ENCODE measurements around the gene EARS2. TPM values are rescaled to one million over a fixed set of nuclear protein-coding genes. Genes with fewer than 3 reads are reported as not detected.
"Not testable (repeated sequence)": the region's sequence is repeated elsewhere in the genome, so short reads cannot be mapped to it uniquely, and the experiment has no call there.

The EARS2 gene
- polyA plus RNA-seq, 4 donors: 20.4 to 28.6 (median 25.7) TPM

DNA sequence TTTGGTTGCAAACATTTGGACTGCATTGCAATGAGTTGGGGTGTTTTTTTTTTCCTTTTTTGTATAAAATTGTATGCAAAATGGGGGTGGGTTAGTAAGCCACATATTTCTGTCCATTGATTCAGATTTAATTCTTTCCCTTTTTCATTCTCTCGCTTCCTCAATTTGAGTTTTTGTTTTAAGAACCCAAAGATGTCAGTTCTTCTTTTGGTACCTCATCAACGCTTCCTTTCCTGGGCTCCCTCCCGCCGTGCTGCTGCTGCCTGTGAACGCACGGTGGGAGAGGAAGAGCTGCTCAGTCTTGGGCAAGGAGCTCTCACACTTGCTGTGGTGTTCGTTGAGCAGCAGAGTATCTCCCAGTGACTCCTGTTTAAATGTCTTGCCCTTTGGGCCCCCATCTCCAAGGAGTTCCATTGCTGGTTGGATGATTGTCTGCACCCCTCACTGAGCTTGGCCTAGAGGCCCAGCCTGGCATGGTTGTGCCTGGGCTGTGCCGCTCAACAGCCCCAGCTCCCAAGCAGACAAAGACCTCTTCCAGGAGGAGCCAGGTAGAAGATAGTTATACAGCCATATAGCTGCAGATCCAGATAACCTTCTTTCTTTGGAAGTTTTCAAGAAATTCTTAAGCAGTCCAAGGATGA lies 14.0 kb upstream of the EARS2 start:
- no peak for DNase-seq (ENCODE audit: low read depth in 4 of 4, low spot score in 3 of 4)

DNA sequence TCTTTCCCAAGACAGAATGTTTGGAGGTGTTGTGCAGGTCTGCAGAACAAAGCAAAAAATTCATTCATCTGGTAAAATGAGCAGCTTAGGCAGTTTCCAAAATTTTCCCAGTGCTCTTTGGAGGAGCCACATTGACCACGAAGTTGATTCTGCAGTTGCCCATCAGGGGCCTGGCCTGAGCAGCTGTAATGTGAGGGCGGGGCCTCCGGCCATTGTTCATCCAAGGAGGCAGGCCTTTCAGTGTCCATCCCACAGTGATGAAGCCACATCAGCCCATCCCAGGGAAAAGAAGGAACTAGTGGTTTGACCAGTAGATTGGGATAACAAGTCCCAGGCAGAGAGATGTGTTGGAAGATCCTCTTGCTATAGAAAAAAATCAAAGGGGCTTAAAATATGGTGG lies 10.5 kb upstream of the EARS2 start:
- no peak for DNase-seq (ENCODE audit: low read depth in 4 of 4, low spot score in 3 of 4)

DNA sequence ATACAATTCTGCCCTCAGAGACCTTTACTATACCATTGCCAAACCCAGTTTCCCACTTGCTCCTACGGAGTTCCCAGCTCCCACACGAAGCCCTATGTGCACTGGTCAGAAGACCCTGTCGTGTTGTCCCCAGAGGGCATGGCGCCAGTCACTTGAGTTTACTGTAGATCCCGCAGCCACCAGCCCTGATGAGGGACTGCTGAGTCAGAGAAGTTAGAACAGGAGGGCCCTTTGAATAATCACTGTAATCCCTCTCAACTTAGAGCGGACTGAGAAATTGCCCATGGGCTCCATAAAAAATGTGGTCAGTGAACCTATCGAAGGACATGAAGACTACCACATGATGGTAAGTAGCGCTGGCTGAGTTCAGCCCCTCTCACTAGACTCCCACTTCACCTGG lies 9.6 kb upstream of the EARS2 start:
- DNase-seq (ENCODE audit: low read depth in 4 of 4, low spot score in 3 of 4): no peak

DNA sequence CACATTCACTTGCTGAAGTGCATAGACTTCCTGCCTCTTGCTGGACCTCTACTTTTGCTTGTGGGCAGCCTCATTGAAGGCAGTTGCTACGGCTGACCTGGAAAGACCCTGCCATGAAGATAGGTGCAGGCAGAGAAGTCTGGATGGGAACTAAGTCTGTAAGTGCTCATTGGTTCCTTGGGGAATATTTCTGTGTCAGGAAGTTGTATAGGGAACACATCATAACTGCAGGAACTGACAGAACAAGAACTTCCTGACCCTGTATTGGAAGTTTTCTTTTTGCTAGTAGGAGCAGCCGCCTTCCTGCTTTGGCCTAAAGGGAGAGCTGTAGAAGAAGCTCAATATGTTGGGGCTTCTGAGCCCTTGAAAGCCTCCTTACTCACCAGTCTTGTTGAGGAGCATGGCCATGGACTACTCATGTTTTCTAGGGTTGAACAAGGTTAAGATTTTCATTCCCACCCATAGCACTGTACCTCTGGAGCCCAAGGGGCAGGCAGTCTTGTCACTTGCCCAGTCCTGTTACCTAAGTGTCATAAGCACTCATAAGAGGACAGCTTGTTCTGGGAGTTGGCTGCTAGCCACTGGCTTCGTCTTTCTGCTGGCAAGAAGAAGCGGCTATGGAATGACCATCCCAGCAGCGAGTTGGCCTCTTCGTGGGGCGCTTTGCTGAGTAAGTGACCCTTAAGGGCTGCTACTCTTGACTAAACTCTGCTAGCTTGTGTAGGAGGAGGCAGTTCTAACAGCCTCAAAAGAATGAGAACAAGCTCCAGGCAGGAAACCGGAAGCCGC lies 7.6 kb upstream of the EARS2 start:
- no peak for DNase-seq (ENCODE audit: low read depth in 4 of 4, low spot score in 3 of 4)

DNA sequence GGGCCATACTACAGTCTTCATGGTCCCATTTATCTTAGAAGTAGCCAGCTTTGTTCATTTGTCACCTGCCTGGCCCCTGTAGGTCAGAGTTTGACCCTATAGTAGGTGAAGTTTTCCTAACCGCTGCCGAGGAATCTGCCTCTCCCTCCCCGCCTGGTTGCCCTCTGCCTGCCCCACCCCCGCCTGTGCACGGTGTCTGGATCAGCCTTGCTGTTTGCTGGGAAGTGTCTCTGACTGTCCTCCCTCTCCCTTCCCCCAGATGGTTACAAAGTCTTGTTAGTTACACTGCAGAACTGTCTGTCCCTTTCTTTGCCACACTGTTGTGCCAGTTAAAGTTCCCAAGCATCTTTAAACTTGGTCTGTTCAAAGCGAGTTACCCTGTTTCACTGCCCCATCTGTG lies 6.0 kb upstream of the EARS2 start:
- DNase-seq (ENCODE audit: low read depth in 4 of 4, low spot score in 3 of 4): no peak

DNA sequence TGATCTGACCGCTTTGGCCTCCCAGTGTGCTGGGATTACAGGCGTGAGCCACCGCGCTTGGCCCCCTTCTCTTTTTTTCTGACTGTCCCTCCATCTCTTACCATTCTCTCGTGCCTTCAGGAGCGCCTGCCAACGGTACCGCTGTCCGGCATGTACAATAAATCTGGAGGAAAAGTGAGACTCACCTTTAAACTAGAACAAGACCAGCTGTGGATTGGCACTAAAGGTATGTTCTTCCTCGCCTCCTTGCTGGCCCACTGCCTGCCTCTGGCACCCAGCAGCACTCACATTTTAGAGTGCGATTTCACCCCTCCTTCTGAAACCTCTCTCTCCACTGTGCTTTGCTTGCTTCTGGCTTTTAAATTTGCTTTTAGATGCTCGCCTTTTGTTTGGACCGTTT lies 5.4 kb upstream of the EARS2 start:
- no peak for DNase-seq (ENCODE audit: low read depth in 4 of 4, low spot score in 3 of 4)

DNA sequence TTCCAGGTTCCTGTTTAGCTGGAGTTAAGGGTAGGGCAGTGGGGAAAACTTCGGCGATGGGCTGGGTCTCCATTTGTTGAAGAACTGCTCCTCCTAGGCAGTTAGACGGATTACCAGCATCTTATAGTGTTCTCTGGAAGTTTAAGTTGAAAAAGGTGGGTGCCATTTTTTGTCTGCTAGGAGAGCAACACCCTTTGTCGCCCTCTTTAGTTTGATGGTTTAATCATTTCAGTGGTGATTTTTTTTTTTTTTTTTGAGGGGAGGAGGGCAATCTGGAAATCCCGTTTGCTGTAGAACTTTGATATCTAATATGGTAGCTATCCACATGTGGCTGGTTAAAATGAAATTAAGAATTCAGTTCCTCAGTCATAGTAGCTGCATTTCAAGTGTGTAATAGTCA lies 4.4 kb upstream of the EARS2 start:
- DNase-seq (ENCODE audit: low read depth in 4 of 4, low spot score in 3 of 4): no peak

DNA sequence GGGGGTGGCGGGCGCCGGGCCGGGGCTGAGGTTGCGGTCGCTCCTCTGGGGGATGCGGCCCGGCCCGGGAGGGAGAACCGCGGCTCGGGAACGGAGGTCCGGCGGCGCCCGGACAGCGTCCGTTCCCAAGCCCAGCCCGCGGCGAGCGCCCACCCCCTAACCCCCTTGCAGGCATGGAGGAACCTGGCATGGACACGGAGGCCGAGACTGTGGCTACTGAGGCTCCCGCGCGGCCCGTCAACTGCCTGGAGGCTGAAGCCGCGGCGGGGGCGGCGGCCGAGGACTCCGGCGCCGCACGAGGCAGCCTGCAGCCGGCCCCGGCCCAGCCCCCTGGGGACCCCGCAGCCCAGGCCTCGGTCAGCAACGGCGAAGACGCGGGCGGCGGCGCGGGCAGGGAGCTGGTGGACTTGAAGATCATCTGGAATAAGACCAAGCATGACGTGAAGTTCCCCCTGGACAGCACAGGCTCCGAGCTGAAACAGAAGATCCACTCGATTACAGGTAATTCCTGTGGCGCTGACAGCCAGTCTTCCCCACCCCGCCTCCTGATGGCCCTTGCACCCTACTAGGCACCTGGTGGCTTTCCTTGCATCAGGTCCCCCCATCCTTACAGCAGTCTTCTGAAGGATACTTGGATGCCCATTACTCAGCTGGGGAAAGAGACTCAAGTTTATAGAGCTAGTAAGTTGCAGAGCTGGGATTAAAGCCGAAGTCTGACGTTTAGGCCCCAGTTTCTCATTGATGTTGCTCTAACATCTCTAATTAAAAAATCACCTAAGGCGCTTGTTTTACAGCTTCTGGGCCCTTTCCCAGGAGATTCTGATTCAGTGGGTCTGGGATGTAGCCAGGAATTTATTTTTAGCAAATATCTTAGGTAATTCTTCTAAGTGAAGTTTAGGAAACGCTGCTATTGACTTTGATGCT lies 891 bp upstream of the EARS2 start:
- DNase-seq (ENCODE audit: low read depth in 4 of 4, low spot score in 3 of 4): no peak

DNA sequence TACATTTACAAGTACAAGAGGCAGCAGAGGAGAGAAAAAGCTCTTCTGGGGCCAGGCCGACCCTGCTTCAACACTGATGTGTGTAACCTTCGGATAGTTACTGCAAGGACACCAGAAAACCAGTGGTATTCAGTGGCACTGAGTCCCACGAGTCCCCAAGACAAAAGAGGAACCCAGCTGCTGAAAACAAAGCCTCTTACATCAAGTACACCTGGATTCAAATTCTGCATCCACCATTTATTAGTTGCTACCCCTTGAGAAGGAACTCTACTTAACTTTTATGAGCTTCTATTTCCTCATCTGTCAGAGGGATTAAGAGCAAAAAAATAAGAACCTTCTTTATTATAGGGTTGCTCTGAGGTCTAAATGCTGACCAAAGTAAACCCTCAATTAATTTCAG lies 2.6 kb downstream of the EARS2 start:
- DNase-seq (ENCODE audit: low read depth in 4 of 4, low spot score in 3 of 4): no peak

DNA sequence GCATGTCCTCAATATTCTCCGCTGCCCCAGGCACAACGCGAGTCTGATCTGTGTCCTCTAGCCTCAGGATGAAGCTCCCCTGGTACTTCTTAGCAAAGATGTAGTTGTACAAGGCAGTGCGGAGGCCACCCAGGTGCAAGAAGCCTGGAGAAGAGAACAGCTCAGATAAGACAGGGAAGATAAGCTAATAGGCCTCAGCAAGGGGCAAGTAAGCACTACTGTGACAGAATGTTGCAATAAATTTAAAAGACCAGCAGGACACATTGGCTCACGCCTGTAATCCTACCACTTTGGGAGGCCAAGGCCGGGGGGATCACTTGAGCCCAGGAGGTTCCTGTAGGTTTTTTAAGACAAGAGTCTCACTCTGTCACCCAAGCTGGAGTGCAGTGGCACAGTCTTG lies 5.0 kb downstream of the EARS2 start:
- DNase-seq (ENCODE audit: low read depth in 4 of 4, low spot score in 3 of 4): no peak

DNA sequence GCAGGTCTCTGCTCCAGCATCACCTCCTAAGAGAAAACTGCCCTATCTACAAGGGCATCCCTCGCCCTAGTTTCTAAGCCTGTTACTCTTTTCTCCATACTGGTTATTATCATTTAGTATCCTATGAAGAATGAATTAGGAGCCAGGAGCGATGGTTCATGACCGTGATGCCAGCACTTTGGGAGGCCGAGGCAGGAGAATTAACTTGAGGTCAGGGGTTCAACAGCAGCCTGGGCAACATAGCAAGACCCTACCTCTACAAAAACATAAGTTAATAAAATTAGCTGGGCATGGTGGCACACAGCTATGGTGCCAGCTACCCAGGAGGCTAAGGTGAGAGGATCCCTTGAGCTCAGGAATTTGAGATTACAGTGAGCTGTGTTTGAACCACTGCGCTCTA lies 7.2 kb downstream of the EARS2 start:
- DNase-seq (ENCODE audit: low read depth in 4 of 4, low spot score in 3 of 4): no peak

DNA sequence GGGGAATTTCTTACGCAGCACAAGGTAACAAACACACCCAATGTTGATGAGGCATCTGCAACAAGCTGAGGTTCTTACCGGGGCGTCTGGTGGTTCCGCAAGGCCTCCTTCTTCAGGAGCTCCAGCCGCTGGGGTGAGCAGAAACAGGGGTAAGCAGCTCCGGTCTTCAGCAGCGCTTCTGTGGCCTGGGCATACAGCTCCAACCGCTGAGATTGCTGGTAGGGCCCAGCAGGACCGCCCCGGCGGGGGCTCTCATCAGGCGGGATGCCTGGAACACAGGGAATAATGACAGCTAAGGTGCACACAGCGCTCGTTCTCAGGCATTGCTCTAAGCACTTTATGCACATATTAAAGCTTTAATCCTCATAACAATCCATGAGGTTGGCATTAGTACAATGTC lies 12.7 kb downstream of the EARS2 start:
- no peak for DNase-seq (ENCODE audit: low read depth in 4 of 4, low spot score in 3 of 4)

DNA sequence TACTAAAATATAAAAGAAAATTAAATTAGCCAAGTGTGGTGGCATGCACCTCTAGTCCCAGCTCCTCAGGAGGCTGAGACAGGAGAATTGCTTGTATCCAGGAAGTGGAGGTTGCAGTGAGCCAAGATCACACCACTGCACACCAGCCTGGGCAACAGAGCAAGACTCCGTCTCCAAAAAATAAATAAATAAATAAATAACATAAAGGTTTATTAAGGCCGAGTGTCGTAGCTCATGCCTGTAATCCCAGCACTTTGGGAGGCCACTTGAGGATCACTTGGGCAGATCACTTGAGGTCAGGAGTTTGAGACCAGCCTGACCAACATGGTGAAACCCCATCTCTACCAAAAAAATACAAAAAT lies 16.4 kb downstream of the EARS2 start:
- not testable (repeated sequence) for DNase-seq (ENCODE audit: low read depth in 4 of 4, low spot score in 3 of 4)

DNA sequence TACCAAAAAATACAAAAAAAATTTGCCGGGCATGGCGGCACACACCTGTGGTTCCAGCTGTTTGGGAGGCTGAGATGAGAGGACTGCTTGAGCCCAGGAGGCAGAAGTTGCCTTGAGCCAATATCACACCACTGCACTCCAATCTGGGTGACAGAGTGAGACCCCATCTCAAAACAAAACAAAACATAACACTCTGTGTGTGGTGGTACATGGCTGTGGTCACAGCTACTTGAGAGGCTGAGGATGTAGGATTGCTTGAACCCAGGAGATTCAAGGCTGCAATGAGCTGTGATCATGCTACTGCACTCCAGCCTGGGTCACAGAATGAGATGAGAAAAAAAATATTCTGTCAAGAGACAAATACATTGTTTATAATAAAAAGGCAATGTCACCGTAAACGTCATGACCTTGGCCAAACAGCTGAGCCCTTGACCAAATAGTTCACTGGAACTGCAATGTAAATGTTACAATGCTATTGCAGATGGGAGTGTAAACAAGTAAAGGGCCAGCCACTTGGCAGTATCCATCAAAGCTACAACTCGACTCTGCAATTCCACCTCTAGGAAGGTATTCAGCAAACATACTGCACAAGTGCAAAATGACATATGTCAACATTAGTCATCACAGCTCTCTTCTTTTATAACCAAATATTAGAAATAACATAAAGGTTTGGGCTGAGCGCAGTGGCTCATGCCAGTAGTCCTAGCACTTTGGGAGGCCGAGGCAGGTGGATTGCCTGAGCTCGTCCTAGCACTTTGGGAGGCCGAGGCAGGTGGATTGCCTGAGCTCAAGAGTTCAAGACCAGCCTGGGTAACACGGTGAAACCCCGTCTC lies 16.9 kb downstream of the EARS2 start:
- DNase-seq (ENCODE audit: low read depth in 4 of 4, low spot score in 3 of 4): no peak

DNA sequence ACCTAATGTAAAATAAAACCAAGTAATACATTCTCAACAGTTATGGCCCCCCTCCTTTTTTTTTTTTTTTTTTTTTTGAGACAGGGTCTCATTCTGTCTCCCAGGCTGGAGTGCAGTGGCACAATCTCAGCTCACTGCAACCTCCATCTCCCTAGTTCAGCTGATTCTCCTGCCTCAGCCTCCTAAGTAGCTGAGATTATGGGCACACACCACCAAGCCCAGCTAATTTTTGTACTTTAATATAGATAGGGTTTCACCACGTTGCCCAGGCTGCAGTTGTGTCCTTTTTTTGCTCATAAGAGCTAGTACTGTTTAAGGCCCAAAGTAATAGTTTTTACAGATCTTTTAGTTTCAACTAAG lies 18.3 kb downstream of the EARS2 start:
- DNase-seq (ENCODE audit: low read depth in 4 of 4, low spot score in 3 of 4): no peak

DNA sequence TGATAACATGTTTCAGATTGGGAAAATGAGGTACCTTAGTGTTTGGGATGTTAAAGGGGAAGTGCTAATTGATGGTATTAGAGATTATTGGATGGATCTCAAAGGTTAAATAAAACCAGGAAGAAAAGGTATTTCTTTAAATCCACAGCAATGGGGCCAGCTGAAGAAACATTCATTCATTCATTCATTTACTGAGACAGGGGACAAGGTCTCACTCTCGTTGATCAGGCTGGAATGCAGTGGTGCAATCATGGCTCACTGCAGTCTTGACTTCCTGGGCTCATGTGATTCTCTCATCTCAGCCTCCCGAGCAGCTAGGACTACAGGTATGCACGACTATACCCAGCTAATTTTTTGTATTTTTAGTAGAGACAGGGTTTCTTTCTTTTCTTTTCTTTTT lies 19.8 kb downstream of the EARS2 start:
- no peak for DNase-seq (ENCODE audit: low read depth in 4 of 4, low spot score in 3 of 4)

DNA sequence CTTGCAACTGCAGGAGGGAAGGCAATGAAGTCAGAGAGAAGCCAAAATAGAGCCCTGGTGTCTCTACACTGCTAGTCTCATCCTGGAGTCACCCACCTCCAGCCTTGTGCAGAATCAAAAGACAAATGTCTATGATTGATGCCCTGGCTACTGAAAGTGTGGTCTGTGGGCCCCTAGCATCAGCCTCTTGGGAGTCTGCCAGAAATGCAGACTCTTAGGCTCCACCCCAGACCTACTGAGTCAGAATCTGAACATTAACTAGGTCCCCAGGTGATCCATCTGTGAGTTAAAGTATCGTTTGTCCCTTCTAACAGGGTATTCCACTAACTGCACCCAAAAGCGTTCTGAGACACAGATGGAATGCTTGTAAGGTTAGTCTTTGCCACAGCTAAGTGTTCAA lies 21.2 kb downstream of the EARS2 start:
- no peak for DNase-seq (ENCODE audit: low read depth in 4 of 4, low spot score in 3 of 4)

DNA sequence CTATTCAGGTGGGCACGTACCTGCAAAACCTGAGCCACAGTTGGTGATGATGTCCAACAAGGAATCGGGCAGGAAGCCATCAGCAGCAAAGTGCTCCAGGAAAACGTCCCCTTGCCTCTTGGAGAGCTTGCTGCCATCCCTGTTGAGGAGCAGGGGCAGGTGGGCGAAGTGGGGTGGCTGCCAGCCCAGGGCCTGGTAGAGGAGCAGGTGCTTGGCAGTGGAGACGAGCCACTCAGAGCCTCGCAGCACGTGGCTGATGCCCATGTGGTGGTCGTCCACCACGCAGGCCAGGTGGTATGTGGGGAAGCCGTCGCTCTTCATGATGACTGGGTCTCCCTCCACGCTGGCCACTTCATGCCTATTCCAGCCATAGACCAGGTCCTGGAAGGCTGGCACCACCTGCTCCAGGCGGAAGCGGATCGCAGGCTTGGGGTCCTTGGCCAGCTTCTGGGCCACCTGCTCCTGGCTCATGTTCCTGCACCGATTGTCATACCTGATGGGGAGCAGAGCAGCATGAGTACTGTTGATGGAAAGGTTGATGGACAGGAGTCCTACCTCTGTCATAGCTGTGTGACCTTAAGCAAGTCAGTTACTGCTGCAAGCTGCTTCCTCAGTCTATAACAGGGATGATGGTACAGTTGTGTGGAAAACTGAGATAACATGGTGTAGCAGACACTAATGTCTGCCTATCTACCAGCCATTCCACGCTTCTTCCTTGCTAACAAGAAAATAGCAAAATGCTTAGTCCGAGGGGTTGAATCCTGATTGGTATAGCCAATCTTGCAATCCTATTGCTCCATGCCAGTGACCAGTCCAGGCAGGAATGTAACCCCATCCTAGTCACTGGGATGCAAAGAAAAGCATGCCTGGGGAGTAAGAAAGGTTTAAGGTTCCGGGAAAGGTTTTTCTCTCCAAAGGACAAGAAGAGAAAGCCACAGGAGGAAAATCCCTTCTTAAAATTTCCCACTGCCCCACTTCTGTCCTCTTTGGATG lies 22.0 kb downstream of the EARS2 start:
- no peak for DNase-seq (ENCODE audit: low read depth in 4 of 4, low spot score in 3 of 4)

DNA sequence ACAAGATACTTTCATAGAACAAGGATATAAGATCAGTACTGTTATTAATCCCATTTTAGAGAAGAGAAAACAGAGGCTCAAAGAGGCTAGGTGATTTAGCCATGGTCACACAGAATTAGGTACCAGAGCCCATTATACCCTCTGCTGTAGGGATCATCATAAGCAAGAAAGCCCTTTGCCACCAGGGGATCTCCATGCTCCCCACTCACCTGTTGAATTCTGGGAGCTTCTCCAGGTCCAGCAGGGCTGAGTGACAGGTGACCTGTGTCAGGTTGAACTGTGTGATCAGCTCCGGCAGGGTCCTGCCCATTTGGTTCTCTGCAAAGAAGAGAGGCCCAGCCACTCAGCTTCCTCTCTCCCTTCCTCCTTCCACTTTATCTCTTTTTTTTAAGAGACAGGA lies 24.7 kb downstream of the EARS2 start:
- DNase-seq (ENCODE audit: low read depth in 4 of 4, low spot score in 3 of 4): no peak

DNA sequence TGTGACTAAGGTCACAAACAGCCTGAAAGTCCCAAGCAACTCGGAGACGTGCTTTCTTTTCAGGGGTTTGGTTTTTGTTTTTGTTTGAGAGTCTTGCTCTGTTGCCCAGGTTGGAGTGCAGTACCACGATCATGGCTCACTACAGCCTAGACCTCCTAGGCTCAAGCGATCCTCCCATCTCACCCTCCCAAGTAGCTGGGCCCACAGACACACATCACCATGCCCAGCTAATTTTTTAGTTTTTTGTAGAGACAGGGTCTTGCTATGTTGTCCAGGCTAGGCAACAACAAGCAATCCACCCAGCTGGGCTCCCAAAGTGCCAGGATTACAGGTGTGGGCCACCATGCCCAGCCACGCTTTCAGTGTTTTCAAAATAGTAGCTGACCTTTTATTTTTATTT lies 27.1 kb downstream of the EARS2 start:
- DNase-seq (ENCODE audit: low read depth in 4 of 4, low spot score in 3 of 4): no peak

Measured in left renal pelvis (tissue), 4 donors.